ENCODE results near the gene RPGR.
A peak's percentile ranks its signal among the peaks of the same experiment; 100 is the strongest.

The RPGR gene

DNA sequence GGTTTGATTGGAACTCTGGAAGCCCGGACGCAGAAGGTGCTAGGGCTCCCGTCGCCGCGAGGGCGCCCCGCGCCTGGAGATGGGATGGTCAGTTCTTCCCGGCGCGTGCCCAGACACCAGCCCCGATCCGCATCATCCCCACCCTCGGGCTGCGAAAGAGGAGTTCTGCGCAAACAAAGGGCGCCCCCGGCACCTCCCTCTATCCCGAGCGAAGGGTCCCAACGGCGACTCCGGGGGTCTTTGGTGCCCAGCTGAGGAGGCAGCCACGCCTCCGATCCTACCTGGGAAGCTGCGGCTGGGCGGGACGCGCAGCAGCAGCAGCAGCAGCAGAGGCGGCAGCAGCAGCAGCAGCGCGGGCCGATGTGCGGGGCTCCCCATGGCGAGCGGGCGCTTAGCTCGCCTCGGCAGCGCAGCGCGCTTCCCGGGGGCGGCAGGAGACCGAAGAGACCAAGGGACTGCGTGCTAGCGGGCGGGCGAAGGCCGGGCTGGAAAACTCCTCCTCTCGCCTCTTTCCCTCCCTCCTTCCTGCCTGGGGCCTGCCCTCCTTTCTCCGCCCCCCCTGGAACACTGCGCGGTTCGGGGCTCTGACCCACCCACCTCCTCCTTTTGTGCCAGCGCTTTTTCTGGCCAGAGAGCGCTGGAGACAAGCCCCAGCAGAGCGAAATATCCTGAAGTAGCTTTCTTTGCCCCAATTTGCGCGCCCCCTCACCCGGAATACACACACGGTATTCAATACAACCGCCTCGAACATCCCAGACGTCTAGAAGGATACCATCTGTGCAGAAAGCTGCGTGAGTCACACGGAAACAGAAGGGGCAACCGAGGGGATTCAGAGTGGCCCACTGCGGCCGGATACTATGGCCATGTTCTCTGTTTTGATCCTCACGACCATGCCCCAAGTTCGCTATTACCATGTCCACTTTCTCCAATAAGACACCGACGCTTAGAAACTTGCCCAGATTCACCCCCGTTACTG, 106.6 kb downstream of the RPGR start, which contains the start of gene SRPX:
TSS of gene SRPX (minus strand) at position 457 of the 976 bp plus-strand sequence. CDS start at position 378, 79 bp downstream.
- Histone ChIP-seq H3K27me3 (ENCODE audit: low read depth, low read length) (no peaks in the 10 kb centered on the region), H3K4me3 (ENCODE audit: low read depth in 1 of 2, low read length in 2 of 2) (peak within 1 kb of the TSS; percentile 62 to 68), H3K36me3 (ENCODE audit: control insufficient read depth in 1 of 2, insufficient read depth in 2 of 2, low read length in 2 of 2) (no peaks in the 10 kb centered on the region), H3K9me3 (ENCODE audit: control insufficient read depth in 1 of 2, low read length in 2 of 2) (no peaks in the 10 kb centered on the region), H3K4me1 (ENCODE audit: control insufficient read depth in 1 of 2, insufficient read depth in 2 of 2, low read length in 2 of 2) (peaks cover 0 to 4% of the 10 kb centered on the region in 2 donors), H3K27ac (ENCODE audit: low read length) (no peak within 1 kb of the TSS)

DNA sequence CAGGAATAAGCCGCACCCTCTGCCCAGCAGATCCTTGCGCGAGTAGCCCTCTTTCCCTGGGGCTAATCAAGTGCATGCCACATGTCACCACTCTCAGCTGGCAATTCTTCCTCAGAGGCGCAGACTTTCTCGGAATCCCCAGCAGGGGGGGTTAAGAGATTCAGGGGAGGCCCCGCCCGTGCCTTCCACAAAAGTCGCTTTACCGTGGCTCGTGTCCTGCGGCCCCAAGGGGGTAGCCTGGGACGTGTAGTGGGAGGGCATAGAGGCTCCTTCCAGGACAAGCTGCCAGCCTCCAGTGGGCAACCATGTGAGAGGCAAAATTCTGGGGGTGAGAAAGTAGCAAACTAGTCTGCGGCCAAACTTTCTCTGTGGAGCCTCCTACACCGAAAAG, 107.3 kb downstream of the RPGR start:
- H3K36me3 ChIP-seq (ENCODE audit: control insufficient read depth in 1 of 2, insufficient read depth in 2 of 2, low read length in 2 of 2): no peaks in the 10 kb centered on the region
- no peaks in the 10 kb centered on the region for H3K9me3 ChIP-seq (ENCODE audit: control insufficient read depth in 1 of 2, low read length in 2 of 2)
- H3K27me3 ChIP-seq (ENCODE audit: low read depth, low read length): no peaks in the 10 kb centered on the region
- peak overlapping the region; percentile 62 to 68 for H3K4me3 ChIP-seq (ENCODE audit: low read depth in 1 of 2, low read length in 2 of 2)
- peaks cover 0 to 4% of the 10 kb centered on the region in 2 donors for H3K4me1 ChIP-seq (ENCODE audit: control insufficient read depth in 1 of 2, insufficient read depth in 2 of 2, low read length in 2 of 2)
- no peak overlapping the region for H3K27ac ChIP-seq (ENCODE audit: low read length)

Data from muscle layer of duodenum (tissue), 2 donors.